GM18867 (cell line): ENCODE measurements around the gene ZSWIM5.
A peak's percentile ranks its signal among the peaks of the same experiment; 100 is the strongest.
"Not testable (repeated sequence)": the region's sequence is repeated elsewhere in the genome, so short reads cannot be mapped to it uniquely, and the experiment has no call there.

Experiments
- ATAC-seq: cut with Tn5 transposase; IDR thresholded peaks from one replicate; pipeline ENCODE4 v1.9.1; 2021; ENCODE audit warnings: mild to moderate bottlenecking, moderate library complexity; ENCODE audit not compliant: unreplicated experiment

Gene ZSWIM5

DNA sequence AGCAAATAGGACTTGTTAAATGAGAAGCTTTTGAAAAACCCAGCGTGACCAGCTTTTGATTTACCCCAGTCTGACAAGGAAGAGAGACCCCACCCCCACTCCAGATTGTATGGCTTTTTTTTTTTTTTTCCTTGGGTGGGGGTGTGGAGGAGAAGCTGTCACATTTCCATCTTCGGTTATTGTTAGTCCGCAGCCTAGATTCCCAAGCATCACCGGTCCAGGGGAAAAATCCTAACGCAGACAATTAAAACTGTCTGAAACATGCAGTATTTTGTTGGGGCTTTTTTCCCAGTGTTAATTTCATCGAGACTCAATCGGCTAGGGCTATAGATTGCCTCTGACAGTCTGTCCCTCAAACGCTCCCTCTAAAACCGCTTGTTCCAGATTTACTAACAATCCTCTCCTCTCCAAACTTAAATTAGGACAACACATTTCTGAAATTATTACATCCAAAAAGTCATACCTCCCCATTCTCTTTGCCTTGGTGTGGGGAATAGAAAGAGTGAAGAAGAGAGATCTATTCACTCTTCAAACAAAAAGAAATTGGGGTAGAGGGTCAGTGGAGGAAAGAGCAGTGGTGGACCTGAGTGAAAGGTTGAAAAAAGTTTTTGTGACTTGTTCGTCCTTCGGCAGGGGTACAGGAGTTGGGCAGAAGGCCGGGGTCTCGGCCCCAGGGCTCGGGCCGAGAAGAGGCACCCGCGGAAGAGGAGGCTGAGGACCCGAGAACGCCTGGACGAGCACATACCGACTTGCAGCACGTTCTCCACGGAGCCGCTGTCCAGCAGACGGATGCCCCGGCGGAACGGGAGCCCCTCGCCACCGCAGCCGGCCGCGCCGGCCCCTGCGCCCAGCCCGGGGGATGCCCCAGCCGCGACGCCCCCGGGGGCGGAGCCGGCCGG, 1.1 kb downstream of the ZSWIM5 start:
- ATAC-seq = peak; percentile 22

DNA sequence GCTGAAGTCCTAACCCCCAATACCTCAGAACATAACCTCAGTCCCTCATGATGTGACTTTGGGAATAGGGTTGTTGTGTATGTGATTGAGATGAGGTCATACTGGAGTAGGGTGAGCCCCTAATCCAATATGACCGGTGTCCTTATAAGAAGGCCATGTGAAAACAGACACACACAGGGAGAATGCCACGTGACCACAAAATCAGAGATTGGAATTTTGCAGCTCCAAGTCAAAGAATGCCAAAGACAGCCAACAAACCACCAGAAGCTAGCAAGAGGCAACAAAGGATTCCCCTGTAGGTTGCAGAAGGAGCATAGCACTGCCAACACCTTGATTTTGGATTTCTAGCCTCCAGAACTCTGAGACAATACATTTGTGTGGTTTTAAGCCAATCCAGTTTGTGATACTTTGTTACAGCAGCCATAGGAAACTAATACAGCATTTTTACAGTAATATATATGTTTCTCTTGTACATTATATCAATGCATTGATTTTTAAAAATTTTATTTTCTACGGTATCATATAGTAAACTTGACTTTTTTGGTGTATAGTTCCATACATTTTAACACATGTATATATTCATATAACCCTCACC, 5.4 kb downstream of the ZSWIM5 start:
- no peak for ATAC-seq

DNA sequence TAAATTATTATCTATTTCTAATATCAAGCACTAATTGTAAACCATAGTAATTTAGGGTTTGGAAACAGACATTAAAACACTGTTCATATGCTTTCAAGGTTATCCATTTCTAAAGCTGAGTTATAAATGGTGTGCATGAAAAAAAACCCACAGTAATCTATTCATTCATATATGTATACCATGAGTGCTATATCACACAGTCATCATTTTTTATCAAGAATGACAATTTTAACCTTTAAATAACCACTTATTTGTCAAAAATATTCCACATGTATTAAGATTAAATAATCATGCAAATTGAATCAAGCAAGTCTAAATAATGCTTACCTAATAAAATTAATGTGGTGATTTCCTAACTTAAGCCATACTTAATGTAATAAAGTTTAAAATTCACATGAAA, 6.0 kb downstream of the ZSWIM5 start:
- ATAC-seq = no peak

DNA sequence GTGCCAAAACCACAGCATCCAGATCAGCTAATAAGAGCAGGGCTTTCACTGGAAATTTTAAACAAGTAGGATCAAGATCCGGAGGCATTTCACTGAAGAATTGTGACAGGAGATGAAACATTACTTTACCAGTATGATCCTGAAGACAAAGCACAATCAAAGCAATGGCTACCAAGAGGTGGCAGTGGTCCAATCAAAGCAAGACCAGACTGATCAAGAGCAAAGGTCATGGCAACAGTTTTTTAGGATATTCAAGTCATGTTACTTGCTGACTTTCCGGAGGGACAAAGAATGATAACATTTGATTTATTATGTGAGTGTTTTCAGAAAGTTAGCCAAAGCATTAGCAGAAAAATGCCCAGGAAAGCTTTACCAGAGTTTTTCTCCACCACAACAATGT, 8.2 kb downstream of the ZSWIM5 start:
- ATAC-seq = no peak

DNA sequence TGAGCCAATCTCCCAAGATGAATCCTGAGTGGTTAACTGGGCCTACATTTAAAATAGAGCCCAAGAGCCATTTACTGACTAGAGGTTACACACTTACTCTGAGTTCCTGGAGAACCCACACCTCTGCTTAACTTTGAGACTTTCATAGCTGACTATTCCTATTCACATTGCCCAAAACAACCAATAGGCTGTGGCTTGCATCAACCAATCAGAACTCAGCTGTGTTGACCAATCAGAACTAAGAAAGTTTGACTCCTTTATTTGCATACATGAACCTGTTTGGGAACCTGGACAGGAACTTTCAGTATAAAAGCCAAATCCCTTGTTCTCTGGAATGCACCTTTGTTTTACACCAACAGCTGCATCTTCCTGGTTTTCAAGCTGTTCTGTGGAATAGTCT, 9.5 kb downstream of the ZSWIM5 start:
- no peak for ATAC-seq

DNA sequence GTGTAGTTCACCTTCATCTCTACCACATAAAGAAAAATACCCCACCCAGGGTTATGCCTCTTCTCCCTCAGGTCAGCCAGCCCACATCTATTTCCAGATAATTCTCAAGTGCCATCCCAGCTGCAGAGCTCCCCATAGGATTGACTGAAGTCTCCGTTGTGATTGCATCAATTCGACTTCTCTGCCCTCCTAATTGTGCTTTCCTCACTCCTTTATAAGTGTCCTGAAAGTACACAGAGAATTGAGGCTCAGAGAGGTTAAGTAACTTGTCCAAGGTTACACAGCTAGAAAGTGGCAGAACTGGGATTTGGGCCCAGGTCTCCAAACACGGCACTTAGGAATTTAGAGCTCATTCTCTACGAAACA, 15.0 kb downstream of the ZSWIM5 start:
- ATAC-seq = no peak

DNA sequence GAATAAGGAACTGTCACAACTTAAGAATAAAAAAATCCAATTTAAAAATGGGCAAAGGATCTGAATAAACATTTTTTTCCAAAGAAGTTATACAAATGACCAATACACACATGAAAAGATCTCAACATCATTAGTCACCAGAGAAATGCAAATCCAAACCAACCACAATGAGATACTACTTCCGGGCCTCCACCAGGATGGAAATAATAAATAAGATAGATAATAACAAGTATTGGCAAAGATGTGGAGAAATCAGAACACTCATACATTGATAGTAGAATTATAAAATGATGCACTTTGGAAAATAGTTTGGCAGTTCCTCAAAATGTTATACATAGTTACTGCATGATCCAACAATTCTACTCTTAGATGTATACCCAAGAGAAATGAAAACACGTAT, 18.7 kb downstream of the ZSWIM5 start:
- ATAC-seq = no peak

DNA sequence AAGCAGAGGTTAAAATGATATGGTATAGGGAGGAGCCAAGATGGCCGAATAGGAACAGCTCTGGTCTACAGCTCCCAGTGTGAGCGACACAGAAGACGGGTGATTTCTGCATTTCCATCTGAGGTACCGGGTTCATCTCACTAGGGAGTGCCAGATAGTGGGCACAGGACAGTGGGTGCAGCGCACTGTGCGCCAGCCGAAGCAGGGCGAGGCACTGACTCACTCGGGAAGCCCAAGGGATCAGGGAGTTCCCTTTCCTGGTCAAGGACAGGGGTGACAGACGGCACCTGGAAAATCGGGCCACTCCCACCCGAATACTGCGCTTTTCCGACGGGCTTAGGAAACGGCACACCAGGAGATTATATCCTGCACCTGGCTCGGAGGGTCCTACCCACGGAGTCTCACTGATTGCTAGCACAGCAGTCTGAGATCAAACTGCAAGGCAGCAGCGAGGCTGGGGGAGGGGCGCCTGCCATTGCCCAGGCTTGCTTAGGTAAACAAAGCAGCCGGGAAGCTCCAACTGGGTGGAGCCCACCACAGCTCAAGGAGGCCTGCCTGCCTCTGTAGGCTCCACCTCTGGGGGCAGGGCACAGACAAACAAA, 26.4 kb downstream of the ZSWIM5 start:
- not testable (repeated sequence) for ATAC-seq

DNA sequence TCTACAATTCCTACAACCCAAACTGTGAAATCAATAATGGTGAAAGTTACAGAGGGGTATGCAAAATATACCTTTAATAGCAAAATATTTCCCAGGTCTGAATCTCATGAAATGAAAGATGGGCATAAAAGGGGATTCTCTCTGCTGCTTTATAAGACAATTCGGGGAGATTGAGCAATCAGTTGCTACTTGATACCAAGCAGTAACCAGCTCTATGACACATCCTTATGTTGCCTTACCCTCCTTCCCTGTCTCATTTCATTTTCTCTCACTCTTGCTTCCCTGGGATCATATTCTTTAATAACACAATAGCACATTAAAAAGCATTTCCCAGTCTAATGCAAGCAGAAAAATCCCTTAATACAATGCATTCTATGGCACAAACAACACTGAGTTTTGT, 29.0 kb downstream of the ZSWIM5 start:
- no peak for ATAC-seq

DNA sequence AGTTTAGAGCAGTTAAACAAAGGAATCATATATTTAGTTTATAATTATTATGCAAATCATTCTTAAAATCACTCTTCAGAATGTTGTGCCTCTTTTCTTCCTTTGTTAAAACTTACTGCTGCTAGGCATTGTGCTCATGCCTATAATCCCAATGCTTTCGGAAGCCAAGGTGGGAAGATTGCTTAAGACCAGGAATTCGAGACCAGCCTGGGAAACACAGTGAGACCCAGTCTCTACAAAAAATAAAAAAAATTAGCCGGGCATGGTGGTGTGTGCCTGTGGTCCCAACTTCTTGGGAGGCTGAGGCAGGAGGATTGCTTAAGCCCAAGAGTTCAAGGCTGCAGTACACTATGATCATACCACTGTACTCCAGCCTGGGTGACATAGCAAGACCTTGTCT, 33.6 kb downstream of the ZSWIM5 start:
- no peak for ATAC-seq

DNA sequence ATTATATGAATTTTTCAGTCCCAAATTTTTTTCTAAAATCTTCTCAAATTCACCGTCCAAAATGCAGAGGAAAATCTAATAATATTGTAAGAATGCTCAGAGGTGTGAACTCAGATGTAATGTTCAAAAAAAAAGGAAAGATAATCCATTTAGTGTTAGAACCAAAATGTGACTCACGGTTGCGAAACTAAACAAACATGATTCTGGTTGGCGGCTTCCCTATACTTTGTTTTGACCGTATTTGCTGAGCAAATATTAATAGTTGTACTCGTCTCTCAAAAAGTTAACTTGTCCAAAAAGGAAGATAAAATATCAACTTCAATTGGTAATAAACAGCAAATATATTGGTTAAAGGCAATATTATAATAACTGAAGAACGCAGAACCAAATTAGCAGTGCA, 34.4 kb downstream of the ZSWIM5 start:
- ATAC-seq = no peak

DNA sequence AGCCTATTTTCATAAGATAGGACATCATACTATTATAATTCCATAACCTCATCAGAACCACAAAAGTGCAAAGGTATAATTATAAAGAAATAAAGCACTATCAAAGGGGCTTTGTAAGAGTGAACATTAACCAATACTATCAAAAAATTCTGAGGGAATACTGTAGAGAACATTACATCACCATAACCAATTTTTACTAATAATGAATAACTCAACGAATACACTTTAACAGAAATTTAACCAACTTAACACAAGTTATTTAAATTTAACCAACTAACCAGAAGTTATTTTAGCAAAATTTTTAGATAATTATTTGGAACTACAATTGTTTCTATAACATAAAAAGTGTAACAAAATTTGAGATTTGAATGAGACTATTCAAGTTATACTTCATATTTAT, 34.8 kb downstream of the ZSWIM5 start:
- no peak for ATAC-seq

DNA sequence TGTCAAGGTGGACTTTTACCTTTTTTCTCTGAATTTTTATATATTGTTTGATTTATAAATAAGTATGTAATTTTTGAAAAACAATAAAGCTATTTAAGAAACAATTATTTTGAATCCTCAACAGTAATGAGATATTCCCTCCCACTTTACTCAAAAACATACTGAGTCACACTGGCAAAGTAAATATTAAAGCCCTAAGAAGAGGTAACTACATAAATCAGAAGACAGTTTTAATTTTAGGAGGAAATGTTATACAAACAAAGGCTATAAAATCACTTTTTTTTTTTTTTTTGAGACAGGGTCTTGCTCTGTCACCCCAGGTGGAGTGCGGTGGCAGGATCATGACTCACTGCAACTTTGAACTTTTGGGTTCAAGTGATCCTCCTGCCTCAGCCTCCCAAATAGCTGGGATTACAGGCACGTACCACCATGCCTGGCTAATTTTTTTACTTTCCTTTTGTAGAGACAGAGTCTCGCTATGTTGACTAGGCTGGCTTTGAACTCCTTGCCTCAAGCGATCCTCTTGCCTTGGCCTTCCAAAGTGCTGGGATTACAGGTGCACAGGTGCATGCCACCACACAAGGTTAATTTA, 36.2 kb downstream of the ZSWIM5 start:
- no peak for ATAC-seq

DNA sequence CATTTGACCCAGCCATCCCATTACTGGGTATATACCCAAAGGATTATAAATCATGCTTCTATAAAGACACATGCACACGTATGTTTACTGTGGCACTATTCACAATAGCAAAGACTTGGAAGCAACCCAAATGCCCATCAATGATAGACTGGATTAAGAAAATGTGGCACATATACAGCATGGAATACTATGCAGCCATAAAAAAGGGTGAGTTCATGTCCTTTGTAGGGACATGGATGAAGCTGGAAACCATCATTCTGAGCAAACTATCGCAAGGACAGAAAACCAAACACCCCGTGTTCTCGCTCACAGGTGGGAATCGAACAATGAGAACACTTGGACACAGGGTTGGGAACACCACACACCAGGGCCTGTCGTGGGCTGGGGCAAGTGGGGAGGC, 38.5 kb downstream of the ZSWIM5 start:
- ATAC-seq = not testable (repeated sequence)

DNA sequence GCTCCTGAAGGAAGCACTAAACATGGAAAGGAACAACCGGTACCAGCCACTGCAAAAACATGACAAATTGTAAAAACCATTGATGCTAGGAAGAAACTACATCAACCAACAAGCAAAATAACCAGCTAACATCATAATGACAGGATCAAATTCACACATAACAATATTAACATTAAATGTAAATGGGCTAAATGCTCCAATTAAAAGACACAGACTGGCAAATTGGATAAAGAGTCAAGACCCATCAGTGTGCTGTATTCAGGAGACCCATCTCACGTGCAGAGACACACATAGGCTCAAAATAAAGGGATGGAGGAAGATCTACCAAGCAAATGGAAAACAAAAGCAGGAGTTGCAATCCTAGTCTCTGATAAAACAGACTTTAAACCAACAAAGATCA, 42.1 kb downstream of the ZSWIM5 start:
- ATAC-seq = not testable (repeated sequence)

DNA sequence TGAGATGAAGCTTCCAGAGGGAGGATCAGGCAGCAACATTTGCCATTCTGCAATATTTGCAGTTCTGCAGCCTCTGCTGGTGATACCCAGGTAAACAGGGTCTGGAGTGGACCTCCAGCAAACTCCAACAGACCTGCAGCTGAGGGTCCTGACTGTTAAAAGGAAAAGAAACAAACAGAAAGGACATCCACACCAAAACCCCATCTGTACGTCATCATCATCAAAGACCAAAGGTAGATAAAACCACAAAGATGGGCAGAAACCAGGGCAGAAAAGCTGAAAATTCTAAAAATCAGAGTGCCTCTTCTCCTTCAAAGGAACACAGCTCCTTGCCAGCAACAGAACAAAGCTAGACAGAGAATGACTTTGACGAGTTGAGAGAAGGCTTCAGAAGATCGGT, 43.3 kb downstream of the ZSWIM5 start:
- not testable (repeated sequence) for ATAC-seq

DNA sequence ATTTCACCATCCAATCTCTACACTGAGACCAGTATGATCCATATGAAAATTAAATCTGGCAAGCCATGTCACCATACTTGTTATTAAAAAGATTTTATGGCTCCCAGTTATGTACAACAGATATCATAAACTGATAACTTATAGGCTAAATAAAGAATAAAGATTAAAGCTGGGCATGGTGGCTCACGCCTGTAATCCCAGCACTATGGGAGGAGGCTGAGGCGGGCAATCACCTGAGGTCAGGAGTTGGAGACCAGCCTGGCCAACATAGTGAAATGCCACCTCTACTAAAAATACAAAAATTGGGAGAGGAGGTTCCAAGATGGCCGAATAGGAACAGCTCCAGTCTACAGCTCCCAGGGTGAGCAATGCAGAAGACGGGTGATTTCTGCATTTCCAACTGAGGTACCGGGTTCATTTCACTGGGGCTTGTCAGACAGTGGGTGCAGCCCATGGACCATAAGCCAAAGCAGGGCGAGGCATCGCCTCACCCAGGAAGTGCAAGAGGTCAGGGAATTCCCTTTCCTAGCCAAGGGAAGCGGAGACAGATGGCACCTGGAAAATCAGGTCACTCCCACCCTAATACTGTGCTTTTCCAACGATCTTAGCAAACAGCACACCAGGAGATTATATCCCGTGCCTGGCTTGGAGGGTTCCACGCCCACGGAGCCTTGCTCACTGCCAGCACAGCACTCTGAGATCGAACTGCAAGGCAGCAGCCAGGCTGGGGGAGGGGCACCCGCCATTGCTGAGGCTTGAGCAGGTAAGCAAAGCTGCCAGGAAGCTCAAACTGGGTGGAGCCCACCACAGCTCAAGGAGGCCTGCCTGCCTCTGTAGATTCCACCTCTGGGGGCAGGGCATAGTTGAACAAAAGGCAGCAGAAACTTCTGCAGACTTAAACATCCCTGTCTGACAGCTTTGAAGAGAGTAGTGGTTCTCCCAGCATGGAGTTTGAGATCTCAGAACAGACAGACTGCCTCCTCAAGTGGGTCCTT, 44.1 kb downstream of the ZSWIM5 start:
- not testable (repeated sequence) for ATAC-seq

DNA sequence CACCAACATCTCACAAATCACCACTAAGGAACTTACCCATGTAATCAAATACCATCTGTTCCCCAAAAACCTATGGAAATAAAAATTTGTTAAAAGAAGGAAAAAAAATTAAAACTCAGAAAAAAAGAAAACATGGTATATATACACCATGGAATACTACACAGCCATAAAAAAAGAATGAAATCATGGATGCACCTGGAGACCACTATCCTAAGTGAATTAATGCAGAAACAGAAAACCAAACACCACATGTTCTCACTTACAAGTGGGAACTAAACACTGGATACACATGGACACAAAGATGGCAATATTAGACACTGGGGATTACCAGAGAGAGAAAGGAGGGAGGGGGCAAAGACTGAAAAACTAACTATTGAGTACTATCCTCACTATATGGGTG, 50.4 kb downstream of the ZSWIM5 start:
- no peak for ATAC-seq

DNA sequence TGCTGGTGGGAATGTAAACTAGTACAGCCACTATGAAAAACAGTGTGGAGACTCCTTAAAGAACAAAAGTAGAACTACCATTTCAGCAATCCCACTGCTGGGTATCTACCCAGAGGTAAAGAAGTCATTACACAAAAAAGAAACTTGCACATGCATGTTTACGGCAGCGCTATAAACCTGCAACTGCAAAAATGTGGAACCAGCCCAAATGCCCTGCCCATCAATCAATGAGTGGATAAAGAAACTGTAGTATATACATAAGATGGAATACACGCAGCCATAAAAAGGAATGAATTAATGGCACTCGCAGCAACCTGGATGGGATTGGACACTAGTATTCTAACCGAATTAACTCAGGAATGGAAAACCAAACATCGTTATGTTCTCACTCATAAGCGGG, 51.0 kb downstream of the ZSWIM5 start:
- no peak for ATAC-seq

DNA sequence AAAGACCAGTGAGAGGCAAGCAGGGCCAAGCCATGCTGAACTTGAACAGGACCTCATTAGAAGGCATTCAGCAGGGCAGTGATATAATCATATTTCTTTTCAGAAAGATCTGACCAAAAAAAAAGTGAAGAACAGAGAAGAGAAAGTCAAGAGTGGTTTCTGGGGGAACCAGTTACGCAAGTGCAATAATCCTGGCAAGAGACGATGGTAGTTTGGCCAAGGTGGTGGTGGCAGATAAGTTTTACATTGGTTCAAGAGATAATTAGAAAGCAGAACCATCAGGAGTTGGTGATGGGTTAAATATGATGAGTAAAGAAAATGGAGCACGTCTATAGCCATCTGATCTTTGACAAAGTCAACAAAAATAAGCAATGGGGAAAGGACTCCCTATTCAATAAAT, 54.3 kb downstream of the ZSWIM5 start:
- no peak for ATAC-seq
